HG03095 (cell line): ENCODE measurements around the gene NTN4.
"Not testable (repeated sequence)": the region's sequence is repeated elsewhere in the genome, so short reads cannot be mapped to it uniquely, and the experiment has no call there.

Experiments used
- ATAC-seq: cut with Tn5 transposase; IDR thresholded peaks from one replicate; pipeline ENCODE4 v1.9.1; 2021; ENCODE audit warnings: moderate library complexity; ENCODE audit not compliant: unreplicated experiment

Gene NTN4

DNA sequence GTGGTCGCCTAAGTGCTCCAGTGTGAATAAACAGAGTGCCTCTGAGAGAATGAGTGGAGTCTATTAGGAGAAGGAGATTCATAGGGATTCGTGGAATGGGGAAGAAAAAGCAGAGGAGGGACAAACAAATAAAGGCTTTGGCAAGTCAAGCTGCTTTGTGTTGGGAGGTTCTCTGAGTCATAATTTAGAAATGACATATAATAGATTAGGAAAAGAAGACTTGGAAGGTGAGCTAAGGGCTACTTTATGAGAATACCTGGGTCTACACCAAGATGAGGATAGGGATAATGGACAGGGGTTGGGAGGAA lies 6.4 kb upstream of the NTN4 start:
- no peak for ATAC-seq

DNA sequence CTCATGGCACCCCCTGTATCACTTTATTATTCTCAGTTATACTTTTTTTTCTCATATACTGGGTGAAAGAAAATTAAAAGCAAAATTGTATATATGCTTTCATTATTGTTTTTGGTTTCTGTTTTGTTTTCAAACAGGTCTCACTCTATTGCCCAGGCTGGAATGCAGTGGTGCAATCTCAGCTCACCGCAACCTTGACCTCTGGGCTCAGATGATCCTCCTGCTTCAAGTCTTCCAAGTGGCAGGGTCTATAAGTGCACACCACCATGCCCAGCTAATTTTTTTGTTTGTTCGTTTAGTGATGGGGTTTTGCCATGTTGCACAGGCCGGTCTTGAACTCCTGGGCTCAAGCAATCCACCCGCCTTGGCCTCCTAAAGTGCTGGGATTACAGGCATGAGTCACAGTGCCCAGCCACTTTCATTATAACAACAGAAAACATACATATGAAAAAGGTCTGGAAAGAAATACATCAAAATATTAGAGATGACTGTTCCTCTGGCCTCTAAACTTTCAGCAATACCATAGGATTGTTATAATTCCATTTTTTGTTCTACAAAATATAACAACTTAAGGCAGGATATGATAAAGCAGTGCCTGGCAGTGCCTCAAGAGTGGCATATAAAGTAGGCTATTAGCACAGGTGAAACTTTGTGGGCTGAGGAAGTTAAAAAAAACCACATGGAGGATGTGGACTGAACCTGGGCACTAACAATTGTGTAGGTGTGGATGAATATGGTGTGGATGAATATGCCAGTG lies 5.8 kb upstream of the NTN4 start:
- no peak for ATAC-seq

- ATAC-seq: no peak
Measured at GRCh38 chr12:95790917-95791849, 619 bp upstream of the NTN4 start.

- ATAC-seq: no peak
Measured at GRCh38 chr12:95789126-95790032, 1.2 kb downstream of the NTN4 start.

GRCh38 chr12:95788637-95789036 lies 1.9 kb downstream of the NTN4 start:
- ATAC-seq: no peak

DNA sequence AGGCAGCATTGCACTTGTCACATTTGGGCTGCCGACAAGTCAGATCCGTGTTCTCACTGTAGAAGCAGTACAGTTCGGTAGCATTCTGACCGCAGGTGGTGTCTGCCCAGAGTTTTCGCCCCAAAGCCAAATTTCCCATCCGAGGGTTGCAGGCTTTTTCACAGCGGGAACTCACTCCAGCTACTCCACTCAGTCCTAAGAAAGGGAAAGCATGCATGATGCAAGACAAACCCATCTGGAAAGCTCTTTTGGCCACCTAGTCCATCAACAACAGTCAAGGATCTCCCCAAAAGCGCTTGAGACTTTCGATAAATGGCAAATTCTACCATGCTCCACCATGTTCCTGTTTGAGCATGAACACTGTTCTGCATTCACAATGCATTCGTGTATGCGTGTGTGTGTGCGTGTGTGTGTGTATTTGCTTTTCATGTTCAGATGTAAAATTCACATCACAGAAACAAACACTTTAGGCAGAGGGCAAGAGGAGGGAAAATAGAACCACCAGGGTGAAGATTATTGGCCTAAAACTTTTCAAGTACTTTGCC lies 3.2 kb downstream of the NTN4 start:
- ATAC-seq: no peak

GRCh38 chr12:95784915-95785314 lies 5.6 kb downstream of the NTN4 start:
- ATAC-seq: no peak

GRCh38 chr12:95784286-95784685 lies 6.3 kb downstream of the NTN4 start:
- no peak for ATAC-seq

DNA sequence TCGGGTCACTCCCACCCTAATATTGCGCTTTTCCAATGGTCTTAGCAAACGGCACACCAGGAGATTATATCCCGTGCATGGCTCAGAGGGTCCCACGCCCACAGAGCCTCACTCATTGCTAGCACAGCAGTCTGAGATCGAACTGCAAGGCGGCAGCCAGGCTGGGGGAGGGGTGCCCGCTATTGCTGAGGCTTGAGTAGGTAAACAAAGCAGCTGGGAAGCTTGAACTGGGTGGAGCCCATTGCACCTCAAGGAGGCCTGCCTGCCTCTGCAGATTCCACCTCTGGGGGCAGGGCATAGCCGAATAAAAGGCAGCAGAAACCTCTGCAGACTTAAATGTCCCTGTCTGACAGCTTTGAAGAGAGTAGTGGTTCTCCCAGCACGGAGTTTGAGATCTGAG lies 15.1 kb downstream of the NTN4 start:
- ATAC-seq: not testable (repeated sequence)

GRCh38 chr12:95774311-95775045 lies 16.1 kb downstream of the NTN4 start:
- no peak for ATAC-seq

GRCh38 chr12:95773320-95773719 lies 17.2 kb downstream of the NTN4 start:
- no peak for ATAC-seq

- ATAC-seq: no peak
Measured at GRCh38 chr12:95767703-95768102, 22.9 kb downstream of the NTN4 start.

- no peak for ATAC-seq
Measured at GRCh38 chr12:95766356-95767019, 24.1 kb downstream of the NTN4 start.

GRCh38 chr12:95764848-95765247 lies 25.7 kb downstream of the NTN4 start:
- no peak for ATAC-seq

GRCh38 chr12:95763809-95764253 lies 26.7 kb downstream of the NTN4 start:
- ATAC-seq: no peak

DNA sequence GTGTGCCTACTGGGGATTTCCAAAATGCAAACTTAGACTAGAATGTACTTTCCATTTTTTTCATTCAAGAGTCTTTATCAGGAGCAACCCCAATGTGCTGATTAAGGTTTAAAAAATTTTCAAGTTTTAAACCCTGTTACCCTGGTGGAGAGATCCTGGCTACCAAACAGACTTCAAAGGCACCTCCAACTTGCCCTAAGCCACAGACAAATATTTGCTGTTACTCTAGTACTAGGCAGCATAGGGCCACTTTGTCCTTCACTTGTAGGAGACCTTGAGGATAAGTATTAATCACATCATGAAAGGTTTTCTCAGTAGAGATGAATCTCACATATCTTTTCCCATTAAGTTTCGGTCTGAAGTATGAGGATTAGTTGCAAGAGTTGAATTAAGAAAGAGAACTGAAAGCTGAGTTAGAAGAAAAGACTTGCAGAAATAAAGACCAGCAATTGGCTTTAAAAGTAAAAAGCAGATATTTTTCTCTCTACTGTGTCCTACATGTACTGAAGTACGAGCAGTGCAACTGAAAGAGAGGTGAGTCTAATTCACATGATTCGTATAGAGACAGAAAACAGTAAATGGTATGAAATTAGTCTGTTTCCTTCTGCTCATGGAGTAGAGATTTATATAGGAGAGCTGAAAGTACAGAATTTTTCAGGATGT lies 28.3 kb downstream of the NTN4 start:
- ATAC-seq: no peak

DNA sequence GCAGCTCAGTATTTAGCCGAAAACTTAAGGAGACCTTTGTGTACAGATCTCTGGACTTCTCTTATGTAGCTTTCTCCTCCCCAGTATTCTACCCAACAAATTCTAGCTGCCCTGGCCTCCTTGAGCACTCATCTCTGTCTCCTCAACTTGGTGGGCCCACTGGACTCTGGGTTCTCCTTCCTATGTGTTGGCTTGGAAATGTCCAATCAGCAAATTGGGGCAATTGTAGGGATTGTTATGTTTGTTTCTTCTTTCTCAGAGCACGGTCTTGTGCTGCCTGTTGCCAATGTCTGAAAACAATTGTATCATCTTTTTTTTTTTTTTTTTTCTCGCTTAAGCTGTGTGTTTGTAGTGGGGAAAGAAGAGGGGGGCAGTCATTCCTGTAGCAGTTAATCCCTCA lies 30.2 kb downstream of the NTN4 start:
- no peak for ATAC-seq

GRCh38 chr12:95759718-95760117 lies 30.8 kb downstream of the NTN4 start:
- no peak for ATAC-seq

- ATAC-seq: no peak
Measured at GRCh38 chr12:95759039-95759438, 31.5 kb downstream of the NTN4 start.
